ENCODE data around the gene ARL5B.

The ARL5B gene

DNA sequence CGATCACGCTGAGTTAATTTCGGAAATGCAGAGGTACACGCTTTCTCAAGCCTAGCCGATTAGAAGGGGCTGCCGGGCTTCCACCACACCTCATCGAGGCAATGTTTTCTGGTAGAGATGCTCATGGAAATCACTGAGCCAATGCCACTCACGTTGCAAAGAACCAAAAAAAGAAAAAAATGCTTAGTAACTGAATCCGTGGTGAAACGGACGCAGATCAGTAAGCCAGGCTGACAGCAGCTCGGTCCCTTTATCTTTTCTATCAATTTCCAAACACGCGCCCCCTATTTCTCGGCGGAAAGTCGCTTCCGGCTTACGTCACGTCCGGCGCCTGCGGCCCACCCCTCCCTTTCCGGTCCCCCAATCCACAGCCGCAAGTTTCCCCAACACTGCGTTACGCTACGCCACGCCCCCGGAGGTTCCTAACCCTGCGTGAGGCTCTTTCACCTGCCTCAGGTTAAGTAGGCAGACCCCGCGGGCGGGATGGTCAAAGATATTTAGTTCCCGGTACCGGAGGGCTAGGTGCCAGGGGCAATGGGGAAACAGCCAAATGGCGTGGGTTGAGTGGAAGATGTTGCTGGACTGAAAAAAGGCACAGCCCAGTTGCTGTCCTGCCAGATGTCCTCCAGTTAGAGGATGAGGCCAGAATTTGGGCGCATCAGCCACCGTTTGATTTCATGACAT, 7.8 kb upstream of the ARL5B start, which contains the start of gene NSUN6 (continued):
- TF ChIP-seq ZNF157 (tag by site-specific recombination; IDR thresholded peaks at IDR 0.05) (no peak), ZNF404 (tag by site-specific recombination; IDR thresholded peaks at IDR 0.05) (no peak), SP7 (tag by site-specific recombination; IDR thresholded peaks at IDR 0.05) (peak; percentile 66), ZNF24 (tag by site-specific recombination; IDR thresholded peaks at IDR 0.05) (no peak), GLIS1 (tag by site-specific recombination; IDR thresholded peaks at IDR 0.05) (no peak), ZNF133 (tag by site-specific recombination; IDR thresholded peaks at IDR 0.05) (no peak), MZF1 (tag by site-specific recombination; IDR thresholded peaks at IDR 0.05; ENCODE audit: borderline replicate concordance) (no peak), KLF10 (tag by site-specific recombination; IDR thresholded peaks at IDR 0.05) (peak; percentile 50; the same call in 1 of the 2 replicates), ZNF10 (tag by site-specific recombination; IDR thresholded peaks at IDR 0.05) (no peak), ZNF843 (tag by site-specific recombination; IDR thresholded peaks at IDR 0.05) (peak; percentile 35; the same call in 1 of the 2 replicates), ZNF48 (tag by site-specific recombination; IDR thresholded peaks at IDR 0.05) (no peak), ZNF37A (tag by site-specific recombination; IDR thresholded peaks at IDR 0.05) (no peak), ZNF548 (tag by site-specific recombination; IDR thresholded peaks at IDR 0.05) (no peak), ZNF585B (tag by site-specific recombination; IDR thresholded peaks at IDR 0.05) (no peak), TRIM28 (IDR thresholded peaks at IDR 0.05; ENCODE audit: borderline replicate concordance, low read length) (no peak), GLIS2 (tag by site-specific recombination; IDR thresholded peaks at IDR 0.05) (no peak; the same call in 1 of the 2 replicates), BCL11B (tag by site-specific recombination; IDR thresholded peaks at IDR 0.05; ENCODE audit: low read depth) (no peak), ZNF677 (tag by site-specific recombination; IDR thresholded peaks at IDR 0.05) (no peak), ZNF274 (IDR thresholded peaks at IDR 0.05; ENCODE audit: low read length) (no peak), ZNF274 (tag by site-specific recombination; IDR thresholded peaks at IDR 0.05; ENCODE audit: borderline replicate concordance) (no peak), ZNF398 (tag by site-specific recombination; IDR thresholded peaks at IDR 0.05) (no peak), ZNF184 (tag by site-specific recombination; IDR thresholded peaks at IDR 0.05) (no peak), HOXC10 (CRISPR knock-in tag; IDR thresholded peaks at IDR 0.05) (no peak), ZBTB48 (tag by site-specific recombination; IDR thresholded peaks at IDR 0.05) (0 out of 2 replicates have a peak, but pooled peaks have one; percentile 36), ZNF777 (tag by site-specific recombination; IDR thresholded peaks at IDR 0.05; ENCODE audit: borderline replicate concordance) (no peak), ZNF121 (tag by site-specific recombination; IDR thresholded peaks at IDR 0.05) (no peak), ZNF544 (tag by site-specific recombination; IDR thresholded peaks at IDR 0.05) (no peak), ZNF391 (tag by site-specific recombination; IDR thresholded peaks at IDR 0.05; ENCODE audit: borderline replicate concordance, low read depth) (peak; percentile 44; the same call in 1 of the 2 replicates), SCRT1 (tag by site-specific recombination; IDR thresholded peaks at IDR 0.05; ENCODE audit: borderline replicate concordance) (no peak), ZNF837 (tag by site-specific recombination; IDR thresholded peaks at IDR 0.05) (no peak), ZNF140 (tag by site-specific recombination; IDR thresholded peaks at IDR 0.05) (no peak)
- TF ChIP-seq, protein P1, sequence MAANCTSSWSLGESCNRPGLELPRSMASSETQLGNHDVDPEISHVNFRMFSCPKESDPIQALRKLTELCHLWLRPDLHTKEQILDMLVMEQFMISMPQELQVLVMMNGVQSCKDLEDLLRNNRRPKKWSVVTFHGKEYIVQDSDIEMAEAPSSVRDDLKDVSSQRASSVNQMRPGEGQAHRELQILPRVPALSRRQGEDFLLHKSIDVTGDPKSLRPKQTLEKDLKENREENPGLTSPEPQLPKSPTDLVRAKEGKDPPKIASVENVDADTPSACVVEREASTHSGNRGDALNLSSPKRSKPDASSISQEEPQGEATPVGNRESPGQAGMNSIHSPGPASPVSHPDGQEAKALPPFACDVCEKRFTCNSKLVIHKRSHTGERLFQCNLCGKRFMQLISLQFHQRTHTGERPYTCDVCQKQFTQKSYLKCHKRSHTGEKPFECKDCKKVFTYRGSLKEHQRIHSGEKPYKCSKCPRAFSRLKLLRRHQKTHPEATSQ (tag by site-specific recombination; IDR thresholded peaks at IDR 0.05) = no peak
- TF ChIP-seq, protein P2, sequence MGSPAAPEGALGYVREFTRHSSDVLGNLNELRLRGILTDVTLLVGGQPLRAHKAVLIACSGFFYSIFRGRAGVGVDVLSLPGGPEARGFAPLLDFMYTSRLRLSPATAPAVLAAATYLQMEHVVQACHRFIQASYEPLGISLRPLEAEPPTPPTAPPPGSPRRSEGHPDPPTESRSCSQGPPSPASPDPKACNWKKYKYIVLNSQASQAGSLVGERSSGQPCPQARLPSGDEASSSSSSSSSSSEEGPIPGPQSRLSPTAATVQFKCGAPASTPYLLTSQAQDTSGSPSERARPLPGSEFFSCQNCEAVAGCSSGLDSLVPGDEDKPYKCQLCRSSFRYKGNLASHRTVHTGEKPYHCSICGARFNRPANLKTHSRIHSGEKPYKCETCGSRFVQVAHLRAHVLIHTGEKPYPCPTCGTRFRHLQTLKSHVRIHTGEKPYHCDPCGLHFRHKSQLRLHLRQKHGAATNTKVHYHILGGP (tag by site-specific recombination; IDR thresholded peaks at IDR 0.05) = no peak
- TF ChIP-seq, protein P3, sequence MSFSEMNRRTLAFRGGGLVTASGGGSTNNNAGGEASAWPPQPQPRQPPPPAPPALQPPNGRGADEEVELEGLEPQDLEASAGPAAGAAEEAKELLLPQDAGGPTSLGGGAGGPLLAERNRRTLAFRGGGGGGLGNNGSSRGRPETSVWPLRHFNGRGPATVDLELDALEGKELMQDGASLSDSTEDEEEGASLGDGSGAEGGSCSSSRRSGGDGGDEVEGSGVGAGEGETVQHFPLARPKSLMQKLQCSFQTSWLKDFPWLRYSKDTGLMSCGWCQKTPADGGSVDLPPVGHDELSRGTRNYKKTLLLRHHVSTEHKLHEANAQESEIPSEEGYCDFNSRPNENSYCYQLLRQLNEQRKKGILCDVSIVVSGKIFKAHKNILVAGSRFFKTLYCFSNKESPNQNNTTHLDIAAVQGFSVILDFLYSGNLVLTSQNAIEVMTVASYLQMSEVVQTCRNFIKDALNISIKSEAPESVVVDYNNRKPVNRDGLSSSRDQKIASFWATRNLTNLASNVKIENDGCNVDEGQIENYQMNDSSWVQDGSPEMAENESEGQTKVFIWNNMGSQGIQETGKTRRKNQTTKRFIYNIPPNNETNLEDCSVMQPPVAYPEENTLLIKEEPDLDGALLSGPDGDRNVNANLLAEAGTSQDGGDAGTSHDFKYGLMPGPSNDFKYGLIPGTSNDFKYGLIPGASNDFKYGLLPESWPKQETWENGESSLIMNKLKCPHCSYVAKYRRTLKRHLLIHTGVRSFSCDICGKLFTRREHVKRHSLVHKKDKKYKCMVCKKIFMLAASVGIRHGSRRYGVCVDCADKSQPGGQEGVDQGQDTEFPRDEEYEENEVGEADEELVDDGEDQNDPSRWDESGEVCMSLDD (tag by site-specific recombination; IDR thresholded peaks at IDR 0.05) = peak; percentile 93
- TF ChIP-seq, protein P4, sequence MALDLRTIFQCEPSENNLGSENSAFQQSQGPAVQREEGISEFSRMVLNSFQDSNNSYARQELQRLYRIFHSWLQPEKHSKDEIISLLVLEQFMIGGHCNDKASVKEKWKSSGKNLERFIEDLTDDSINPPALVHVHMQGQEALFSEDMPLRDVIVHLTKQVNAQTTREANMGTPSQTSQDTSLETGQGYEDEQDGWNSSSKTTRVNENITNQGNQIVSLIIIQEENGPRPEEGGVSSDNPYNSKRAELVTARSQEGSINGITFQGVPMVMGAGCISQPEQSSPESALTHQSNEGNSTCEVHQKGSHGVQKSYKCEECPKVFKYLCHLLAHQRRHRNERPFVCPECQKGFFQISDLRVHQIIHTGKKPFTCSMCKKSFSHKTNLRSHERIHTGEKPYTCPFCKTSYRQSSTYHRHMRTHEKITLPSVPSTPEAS (tag by site-specific recombination; IDR thresholded peaks at IDR 0.05) = no peak

Measured in HEK293 (cell line).